GM21526 (cell line): Measurements from ENCODE around the gene DENND5A.

Experiments used
- ATAC-seq: cut with Tn5 transposase; IDR thresholded peaks from one replicate; pipeline ENCODE4 v1.9.1; 2021; ENCODE audit warnings: moderate library complexity; ENCODE audit not compliant: unreplicated experiment, low FRiP score

DENND5A gene

DNA sequence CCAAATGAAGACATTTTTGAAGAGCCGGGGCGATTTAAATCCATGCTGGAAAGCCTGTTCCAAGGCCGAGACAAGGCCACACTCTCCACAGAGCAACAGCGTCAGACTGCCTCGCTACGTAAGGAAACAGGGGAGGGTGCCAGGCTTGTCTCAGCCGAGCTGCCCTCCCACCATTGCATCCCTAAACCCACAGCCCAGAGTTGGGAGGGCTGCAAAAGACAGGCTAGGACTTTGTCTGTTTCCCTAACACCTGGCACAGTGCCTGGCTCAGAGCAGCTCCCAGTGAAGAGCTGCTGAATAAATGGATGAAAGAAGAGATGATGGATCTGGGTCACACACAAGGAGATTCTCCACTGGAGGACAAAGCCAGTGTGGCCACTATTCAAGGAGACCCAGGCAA lies 122.4 kb downstream of the DENND5A start:
- no peak for ATAC-seq

- no peak for ATAC-seq
These were observed 124.0 kb downstream of the DENND5A start for GRCh38 chr11:9141186-9141585.

- no peak for ATAC-seq
These were observed 125.4 kb downstream of the DENND5A start for GRCh38 chr11:9139628-9140357.

- ATAC-seq: no peak
These were observed 126.3 kb downstream of the DENND5A start for GRCh38 chr11:9138612-9139579.

GRCh38 chr11:9138133-9138453 lies 127.1 kb downstream of the DENND5A start:
- ATAC-seq: no peak

GRCh38 chr11:9137293-9138132 lies 127.6 kb downstream of the DENND5A start:
- ATAC-seq: peak; percentile 63

DNA sequence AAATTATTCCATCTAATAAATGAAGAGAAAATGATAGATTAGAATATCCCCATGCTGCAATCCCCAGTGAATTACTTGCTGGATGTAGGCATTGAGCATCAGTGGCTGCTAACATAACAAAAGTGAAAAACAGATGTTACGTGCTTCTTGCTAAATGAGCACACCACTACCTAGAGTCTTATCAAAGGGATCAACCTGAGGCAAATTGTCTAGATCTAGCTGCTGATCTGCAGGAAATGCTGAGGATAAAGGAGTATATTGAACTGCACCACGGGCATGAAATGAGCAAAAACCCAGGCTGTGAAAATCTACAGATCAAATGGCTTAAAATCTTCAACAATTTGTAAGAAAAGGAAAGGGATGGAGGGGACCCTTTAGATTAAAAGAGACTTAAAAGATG lies 128.4 kb downstream of the DENND5A start:
- ATAC-seq: no peak

GRCh38 chr11:9133956-9134355 lies 131.2 kb downstream of the DENND5A start:
- ATAC-seq: no peak

GRCh38 chr11:9132203-9132878 lies 132.8 kb downstream of the DENND5A start:
- ATAC-seq: no peak

DNA sequence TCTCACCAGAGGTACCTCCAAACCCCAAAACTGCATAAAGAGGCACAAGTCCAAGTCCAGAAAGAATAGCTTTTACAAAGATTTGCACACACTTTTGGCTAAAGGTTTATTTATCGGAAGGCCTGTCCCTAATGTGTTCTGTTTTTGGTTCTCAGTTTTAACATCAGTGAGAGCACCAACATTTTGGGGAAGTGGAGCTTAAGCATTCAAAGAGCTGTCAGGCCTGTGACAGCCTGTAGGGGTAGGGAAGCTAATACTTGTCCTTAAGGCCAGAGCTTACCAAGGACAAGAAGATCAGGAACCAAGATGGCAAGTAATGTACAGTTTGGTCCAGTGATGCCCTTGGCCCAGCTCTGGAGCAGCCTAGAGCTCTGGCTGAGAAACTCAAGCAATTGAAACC lies 134.9 kb downstream of the DENND5A start:
- ATAC-seq: no peak

DNA sequence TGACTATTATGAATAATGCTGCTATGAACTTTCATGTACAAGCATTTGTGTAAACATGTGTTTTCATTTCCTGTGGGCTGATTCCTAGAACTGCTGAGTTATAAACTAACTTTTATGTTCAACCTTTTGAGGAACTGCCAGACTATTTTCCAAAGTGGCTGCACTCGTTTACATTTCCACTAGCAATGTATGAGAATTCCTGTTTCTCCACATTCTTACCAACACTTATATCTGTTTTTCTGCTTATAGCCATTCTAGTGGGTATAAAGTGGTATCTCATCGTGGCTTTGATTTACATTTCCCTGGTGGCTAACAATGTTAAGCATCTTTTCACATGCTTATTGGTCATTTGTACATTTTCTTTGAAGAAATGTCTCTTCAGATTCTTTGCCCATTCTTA lies 138.5 kb downstream of the DENND5A start:
- no peak for ATAC-seq

GRCh38 chr11:9125185-9125886 lies 139.8 kb downstream of the DENND5A start:
- ATAC-seq: no peak

- no peak for ATAC-seq
These were observed 141.4 kb downstream of the DENND5A start for GRCh38 chr11:9123595-9124304.

- ATAC-seq: no peak
These were observed 143.7 kb downstream of the DENND5A start for GRCh38 chr11:9121469-9121796.

DNA sequence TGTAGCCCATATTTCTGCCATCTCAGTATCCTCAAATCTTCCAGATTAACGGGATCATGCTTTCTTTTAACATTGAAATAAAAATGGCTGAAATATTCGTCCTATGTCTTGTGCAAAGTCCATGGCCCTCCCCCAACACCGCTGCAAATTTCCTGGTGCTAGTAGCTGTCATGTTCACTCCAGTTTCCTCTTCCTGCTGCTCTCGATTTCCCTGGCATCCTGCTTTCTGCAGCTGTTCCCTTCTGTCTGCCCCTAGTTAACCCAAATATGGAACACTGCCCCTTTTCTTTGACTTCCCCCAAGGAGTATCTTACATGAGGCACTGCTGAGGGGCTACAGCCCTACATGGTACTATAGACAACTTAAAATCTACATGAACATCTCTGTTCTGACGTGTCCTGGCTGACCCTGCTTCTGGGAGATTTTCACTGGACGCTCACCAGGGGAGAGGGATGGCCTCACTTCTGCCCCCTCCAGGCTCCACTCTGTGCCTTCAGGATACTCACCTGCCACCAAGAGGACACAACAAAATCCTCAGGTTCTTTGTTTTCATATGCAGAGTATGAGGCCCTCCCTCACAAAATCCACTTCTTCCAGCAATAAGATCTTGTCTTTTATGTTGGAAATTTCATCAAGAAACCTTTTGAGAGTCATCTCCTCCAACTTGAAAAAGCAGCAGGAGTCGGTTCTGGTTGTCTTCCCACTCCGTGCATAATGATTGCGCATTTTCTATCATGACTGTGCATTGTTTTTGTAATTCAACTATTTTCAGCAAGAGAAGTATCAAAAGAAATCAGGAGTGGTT lies 144.3 kb downstream of the DENND5A start:
- no peak for ATAC-seq

DNA sequence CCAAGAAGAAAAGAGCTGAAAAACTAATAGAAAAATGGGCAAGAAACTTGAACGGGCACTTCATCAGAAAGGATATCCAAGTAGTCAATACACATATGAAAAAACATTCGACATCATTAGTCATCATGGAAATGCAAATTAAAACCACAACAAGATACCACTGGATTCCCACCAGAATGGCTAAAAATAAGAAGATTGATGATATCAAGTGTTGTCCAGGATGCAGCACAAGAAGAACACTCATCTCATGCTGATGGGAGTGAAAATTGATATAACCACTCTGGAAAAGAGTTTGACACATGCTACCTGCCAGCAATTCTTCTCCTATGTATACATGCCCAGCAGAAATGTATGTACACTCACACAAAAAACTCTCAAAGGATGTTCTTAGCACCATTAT lies 146.9 kb downstream of the DENND5A start:
- ATAC-seq: no peak

- ATAC-seq: no peak
These were observed 153.1 kb downstream of the DENND5A start for GRCh38 chr11:9112075-9112474.
